ENCODE data around the gene LGALS3.

Gene LGALS3

DNA sequence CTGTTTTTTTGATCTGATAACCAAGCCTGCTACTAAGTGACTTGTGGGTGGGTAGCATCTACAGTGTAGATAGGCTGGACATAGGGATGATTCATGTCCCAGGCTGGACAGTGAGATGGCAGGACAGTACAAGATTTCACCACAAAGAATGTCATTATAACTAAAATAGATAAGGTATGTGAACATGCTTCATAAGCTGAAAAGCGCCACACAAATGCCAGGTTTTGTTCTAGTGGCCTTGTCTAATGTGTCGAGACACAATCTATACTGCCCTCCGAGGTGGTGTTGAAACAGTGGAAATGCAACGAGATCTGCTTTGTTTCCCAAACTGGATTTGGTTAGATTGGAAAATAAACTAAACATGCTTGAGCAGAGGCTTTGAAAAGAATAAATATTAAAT lies 4.4 kb downstream of the LGALS3 start:
- DNase-seq: no peak

DNA sequence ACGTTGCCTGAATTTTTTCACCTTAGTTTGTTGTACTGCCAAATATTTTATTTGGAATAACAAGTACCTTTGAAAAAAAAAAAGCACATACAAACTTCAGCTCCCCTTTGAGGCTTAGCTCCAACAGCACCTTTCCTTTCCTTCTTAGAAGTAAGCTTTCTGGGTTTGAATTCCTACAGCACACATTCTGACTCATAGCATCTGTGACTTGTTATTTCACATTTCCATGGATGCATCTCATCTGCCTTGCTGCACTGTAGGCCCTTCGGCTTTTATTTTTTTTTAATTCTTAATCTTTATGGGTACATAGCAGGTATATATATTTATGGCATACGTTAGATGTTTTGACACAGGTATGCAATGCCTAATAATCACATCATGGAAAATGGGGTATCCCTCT lies 7.2 kb downstream of the LGALS3 start:
- DNase-seq: no peak

DNA sequence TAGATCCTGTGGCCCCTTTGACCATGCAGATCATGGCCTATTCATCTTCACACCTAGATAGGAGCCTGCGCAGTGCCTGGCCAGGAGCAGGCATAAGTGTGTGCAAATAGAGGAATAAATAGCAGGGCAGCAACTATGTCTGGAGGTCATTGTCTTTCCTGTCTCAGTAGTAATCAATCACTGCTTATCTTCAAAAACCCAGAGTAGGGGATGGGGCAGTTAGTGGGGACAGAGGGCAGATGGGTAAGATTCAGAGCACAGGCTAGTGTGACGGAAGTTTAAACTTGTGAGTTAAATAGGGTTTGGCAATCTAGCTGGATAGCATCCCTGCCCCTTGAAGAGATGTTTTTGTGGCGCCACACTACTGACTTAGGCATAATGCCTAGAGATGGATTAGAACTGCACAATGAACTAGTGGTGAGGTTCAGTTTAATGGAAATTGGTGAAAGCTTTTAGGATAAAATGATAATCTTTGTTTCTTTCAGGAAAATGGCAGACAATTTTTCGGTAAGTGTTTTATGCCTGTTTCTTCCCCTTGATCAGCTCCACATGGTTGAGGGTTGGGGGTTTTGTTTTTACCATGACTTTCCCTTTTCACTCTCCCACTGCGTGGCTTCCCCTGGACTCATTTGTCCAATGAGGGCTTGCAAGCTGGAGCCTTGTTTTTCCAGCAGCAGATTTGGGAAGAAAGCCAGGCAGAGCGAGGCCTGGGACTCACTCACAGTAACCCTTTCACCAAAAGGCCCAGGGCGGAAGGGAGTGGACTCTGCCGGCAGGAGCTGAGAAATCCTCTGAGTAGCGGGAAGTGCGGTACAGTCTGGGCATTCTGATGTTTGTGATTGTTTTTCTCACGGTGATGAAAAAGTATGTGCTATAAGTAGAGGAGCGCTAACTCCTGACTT lies 8.1 kb downstream of the LGALS3 start:
- no peak for DNase-seq

GRCh38 chr14:55138091-55138490 lies 9.0 kb downstream of the LGALS3 start:
- no peak for DNase-seq

DNA sequence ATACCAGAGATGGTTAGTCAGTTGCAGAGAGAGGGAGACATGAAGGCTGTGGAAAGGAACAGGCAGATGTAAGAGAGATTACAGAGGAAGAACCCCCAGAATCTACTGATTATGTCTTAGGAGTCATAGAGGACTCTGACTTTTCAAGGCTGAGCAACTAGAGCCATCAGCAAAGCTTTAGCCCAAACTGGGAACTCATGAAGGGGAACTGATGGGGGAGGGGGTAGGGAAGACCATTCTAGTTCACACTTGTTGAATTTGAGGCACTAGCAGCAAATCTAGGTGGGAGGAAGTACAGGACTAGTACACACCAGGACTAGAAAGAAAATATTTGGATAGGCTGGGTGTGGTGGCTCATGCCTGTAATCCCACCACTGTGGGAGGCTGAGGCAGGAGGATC lies 10.1 kb downstream of the LGALS3 start:
- no peak for DNase-seq

DNA sequence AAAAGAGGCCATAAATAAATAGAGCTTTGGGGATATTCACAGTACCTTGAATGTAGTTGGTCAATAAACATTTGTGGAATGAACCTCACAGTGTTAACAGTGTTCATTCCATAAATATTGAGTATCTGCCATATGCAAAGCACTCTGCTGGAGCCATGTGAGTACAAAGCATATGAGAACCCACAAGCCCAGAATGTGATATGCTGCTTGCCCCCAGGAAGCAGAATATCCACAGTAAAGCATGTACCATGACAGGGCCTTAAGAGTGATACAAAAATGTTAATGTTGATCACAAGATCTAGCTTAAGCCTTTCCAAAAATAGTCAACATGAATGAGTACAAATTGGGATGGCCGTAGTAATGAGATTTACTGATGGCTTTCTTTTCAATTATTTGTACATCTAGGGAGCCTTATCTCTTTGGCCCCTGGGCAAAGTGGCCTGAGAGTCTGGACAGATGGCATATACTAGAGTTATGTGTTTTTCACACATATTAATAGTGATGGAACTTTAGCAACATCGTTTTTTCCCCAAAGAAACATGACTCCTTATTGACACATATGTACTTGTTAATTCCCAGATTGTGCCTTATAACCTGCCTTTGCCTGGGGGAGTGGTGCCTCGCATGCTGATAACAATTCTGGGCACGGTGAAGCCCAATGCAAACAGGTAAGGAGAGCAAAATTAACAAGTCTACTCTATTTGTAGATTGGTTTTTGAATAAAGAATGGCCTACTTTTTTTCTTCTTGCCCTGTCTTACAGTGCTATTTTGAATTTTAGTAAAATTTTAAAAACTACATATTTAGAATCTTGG lies 10.9 kb downstream of the LGALS3 start:
- DNase-seq: no peak

- DNase-seq: no peak
Observed at GRCh38 chr14:55141825-55142224, 12.8 kb downstream of the LGALS3 start.

DNA sequence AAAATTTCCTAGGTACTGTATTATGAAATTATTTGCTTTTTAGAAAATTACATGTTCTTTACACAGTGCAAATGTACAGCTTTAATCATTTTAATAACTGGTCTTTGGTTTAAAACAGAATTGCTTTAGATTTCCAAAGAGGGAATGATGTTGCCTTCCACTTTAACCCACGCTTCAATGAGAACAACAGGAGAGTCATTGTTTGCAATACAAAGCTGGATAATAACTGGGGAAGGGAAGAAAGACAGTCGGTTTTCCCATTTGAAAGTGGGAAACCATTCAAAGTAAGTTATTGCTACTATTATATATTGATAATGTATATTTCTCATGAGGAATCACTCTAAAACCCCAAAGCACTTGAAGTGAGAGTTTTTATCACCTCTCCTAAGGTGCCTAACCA lies 13.4 kb downstream of the LGALS3 start:
- DNase-seq: no peak

DNA sequence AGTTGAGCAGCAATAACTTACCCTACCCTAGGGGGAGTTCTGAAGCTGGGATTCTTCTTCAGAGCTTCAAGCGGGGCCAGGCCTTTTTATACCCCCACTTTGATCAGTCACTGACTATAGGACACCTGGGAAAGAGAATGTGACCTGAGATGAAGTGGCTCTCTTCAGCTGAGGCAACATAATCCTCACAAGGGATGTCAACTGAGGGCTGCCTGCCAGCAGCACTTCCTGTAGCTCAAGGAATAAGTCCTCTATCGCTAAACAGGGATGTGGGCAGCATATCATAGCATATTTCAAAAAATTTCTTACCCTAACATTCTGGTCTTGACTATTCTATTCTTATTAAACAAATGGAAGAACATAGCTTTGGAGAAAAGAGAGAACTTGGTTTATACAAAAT lies 17.4 kb downstream of the LGALS3 start:
- DNase-seq: no peak

GRCh38 chr14:55151601-55152000 lies 22.5 kb downstream of the LGALS3 start:
- no peak for DNase-seq

GRCh38 chr14:55152052-55152753 lies 23.2 kb downstream of the LGALS3 start:
- DNase-seq: no peak

- DNase-seq: no peak
Observed at GRCh38 chr14:55153951-55154350, 24.9 kb downstream of the LGALS3 start.

DNA sequence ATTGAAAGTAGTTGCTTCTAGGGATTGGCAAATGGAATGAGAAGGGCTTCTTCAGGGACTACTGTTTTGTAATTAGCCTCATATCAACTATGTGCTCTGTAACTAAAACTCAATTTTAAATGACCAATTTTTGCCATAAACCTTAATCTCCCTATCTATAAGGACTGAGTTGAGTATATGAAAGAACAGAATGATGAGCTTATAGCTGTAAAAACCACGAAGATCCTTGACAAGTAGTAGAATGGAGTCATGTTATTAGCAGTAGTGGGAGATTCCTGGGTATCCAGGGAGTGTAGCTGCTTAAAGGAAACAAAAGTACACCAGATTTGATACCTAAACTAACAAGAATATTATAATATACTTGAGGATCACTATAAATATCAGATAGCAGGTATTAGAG lies 28.0 kb downstream of the LGALS3 start:
- no peak for DNase-seq

- DNase-seq: no peak
Observed at GRCh38 chr14:55158412-55158811, 29.4 kb downstream of the LGALS3 start.

GRCh38 chr14:55160989-55161388 lies 31.9 kb downstream of the LGALS3 start:
- no peak for DNase-seq

- DNase-seq: no peak
Observed at GRCh38 chr14:55170526-55170925, 41.5 kb downstream of the LGALS3 start.

- no peak for DNase-seq
Observed at GRCh38 chr14:55180006-55180405, 51.0 kb downstream of the LGALS3 start.

GRCh38 chr14:55180434-55180833 lies 51.4 kb downstream of the LGALS3 start:
- DNase-seq: no peak

GRCh38 chr14:55188686-55189295 lies 59.7 kb downstream of the LGALS3 start:
- no peak for DNase-seq

DNA sequence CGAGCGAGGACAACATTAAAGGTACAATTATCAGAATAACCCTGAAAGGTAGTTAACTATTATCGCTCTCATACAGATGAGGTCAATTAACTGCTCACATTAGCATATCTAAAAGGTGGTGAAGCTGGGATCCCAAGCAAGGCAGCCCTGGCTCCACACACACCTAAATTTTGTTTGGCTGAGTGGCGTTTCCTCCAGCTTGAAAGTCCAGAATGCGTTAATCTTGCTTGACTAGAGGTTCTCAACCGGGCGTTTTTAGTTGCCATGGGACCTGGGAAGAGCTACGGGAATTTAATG lies 61.8 kb downstream of the LGALS3 start:
- DNase-seq: no peak

DNA sequence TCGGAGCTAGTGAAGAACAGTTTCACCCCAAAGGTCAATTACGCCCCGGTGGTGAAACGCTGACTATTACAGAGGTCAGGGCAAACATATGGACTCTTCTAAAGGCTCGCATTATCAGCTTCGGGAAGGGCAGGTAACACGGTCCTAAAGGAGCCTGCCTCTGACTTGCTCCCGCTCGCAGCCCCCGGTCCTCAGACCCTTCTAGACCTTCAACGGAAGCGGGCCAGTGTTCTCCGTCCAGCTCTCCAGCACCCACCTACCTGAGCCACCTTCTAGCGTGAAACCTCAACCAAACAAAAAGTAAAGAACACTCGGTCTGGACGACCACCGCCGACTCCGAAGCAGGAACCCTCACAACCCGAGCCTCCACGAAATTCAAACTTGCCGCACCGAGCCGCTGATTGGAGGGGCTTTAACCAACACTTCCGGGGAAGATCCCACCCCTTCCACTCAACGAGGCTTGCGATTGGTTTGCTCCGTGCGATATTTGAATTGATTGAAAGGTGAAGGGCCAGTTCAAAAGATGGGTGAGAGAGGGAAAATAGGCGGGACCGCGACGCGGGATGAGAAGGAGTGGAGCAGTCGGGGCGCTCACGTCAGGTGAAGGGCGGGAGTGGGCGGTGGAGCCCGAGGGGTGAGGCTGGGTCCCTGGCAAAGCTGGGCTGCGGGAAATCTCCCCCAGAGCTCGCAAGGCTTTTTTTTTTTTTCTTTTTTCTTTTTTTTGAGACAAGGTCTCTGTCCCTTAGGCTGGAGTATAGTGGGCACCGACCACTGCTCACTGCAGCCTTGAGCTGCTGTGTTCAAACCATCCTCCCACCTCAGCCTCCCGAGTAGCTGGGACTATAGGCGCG lies 62.4 kb downstream of the LGALS3 start, which contains the start of gene DLGAP5:
Gene DLGAP5 (minus strand): TSS at position 383 of the 851 bp plus-strand sequence. CDS start 2,406 bp downstream, outside the sequence.
- DNase-seq: peak; percentile 90

GRCh38 chr14:55192054-55192621 lies 63.1 kb downstream of the LGALS3 start:
- DNase-seq: no peak

Measured in CD4-positive, alpha-beta T cell treated with Interleukin-17A for 4 hours (primary cell).